Fibroblast of skin of right biceps (primary cell): ENCODE data around the gene ARHGEF40.
A peak's percentile ranks its signal among the peaks of the same experiment; 100 is the strongest.
"Not testable (repeated sequence)": the region's sequence is repeated elsewhere in the genome, so short reads cannot be mapped to it uniquely, and the experiment has no call there.

Experiments
- DNase-seq: peaks from one replicate; pipeline ENCODE4 v3.0.0-alpha.2; 2013

ARHGEF40 gene

GRCh38 chr14:21040370-21040925 lies 29.7 kb upstream of the ARHGEF40 start:
- DNase-seq, result no peak

DNA sequence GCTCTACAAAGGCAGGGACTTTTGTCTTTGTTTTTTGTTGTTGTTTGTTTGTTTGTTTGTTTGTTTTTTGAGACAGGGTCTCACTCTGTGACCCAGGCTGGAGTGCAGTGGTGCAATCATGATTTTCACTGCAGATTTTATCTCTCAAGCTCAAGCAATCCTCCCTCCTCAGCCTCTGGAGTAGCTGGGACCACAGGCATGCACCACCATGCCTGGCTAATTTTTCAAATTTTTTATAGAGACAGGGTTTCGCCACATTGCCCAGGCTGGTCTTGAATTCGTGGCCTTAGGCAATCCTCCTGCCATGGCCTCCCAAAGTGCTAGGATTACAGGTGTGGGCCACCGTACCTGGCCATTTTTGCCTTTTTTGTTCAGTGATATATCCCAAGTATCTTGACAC lies 29.2 kb upstream of the ARHGEF40 start:
- DNase-seq, result not testable (repeated sequence)

GRCh38 chr14:21041676-21042433 lies 28.2 kb upstream of the ARHGEF40 start, which contains the start of gene RNASE7:
RNASE7 (plus strand) TSS chr14:21042362; CDS start chr14:21042993, 631 bp downstream.
- DNase-seq, result peak; percentile 33

- no peak for DNase-seq
These were observed 27.2 kb upstream of the ARHGEF40 start for GRCh38 chr14:21042918-21043317.

DNA sequence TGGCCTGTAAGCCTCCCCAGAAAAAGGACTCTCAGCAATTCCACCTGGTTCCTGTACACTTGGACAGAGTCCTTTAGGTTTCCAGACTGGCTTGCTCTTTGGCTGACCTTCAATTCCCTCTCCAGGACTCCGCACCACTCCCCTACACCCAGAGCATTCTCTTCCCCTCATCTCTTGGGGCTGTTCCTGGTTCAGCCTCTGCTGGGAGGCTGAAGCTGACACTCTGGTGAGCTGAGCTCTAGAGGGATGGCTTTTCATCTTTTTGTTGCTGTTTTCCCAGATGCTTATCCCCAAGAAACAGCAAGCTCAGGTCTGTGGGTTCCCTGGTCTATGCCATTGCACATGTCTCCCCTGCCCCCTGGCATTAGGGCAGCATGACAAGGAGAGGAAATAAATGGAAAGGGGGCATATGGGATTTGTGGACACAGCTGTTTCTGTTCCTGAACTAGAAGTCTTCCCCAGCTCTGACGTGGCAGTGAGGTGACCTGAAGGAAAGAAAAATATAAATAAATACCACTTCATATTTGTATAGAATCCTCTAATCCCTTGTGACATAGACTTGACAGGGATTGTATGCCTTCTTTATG lies 26.6 kb upstream of the ARHGEF40 start:
- no peak for DNase-seq

- no peak for DNase-seq
These were observed 26.0 kb upstream of the ARHGEF40 start for GRCh38 chr14:21043974-21044618.

GRCh38 chr14:21047378-21047781 lies 22.7 kb upstream of the ARHGEF40 start:
- peak; percentile 54 for DNase-seq

- DNase-seq, result no peak
These were observed 21.5 kb upstream of the ARHGEF40 start for GRCh38 chr14:21048638-21049037.

- peak; percentile 58 for DNase-seq
These were observed 20.8 kb upstream of the ARHGEF40 start for GRCh38 chr14:21049271-21049673.

GRCh38 chr14:21050597-21050996 lies 19.5 kb upstream of the ARHGEF40 start:
- DNase-seq, result no peak

DNA sequence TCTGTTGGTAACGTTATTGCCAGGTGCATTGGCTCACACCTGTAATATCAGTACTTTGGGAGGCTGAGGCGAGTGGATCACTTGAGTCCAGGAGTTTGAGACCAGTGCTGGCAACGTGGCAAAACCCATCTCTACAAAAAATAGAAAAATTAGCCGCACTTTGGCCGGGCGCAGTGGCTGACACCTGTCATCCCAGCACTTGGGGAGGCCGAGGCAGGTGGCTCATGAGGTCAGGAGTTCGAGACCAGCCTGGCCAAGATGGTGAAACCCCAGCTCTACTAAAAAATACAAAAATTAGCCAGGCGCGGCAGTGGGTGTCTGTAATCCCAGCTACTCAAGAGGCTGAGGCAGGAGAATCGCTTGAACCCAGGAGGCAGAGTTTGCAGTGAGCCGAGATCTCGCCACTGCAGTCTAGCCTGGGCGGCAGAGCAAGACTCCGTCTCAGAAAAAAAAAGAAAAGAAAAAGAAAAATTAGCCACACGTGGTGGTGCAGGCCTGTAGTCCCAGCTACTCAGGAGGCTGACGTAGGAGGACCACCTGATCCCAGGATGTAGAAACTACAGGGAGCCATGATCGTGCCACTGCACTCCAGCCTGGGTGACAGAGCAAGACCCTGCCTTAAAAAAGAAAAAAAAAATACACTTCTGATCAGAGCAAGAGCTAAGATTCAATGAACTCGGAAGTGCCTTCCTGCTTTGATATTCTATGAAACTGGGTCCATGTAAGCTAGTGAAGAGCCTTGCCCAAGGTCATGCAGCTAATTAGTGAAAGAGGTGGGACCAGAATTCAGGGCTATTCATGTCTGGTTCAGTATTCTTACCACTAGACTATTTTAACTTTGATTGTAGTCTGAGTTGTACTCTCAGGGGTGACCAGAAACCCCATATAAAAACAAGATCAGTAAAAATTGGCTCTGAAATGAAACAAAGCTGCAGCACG lies 16.7 kb upstream of the ARHGEF40 start:
- DNase-seq, result no peak

DNA sequence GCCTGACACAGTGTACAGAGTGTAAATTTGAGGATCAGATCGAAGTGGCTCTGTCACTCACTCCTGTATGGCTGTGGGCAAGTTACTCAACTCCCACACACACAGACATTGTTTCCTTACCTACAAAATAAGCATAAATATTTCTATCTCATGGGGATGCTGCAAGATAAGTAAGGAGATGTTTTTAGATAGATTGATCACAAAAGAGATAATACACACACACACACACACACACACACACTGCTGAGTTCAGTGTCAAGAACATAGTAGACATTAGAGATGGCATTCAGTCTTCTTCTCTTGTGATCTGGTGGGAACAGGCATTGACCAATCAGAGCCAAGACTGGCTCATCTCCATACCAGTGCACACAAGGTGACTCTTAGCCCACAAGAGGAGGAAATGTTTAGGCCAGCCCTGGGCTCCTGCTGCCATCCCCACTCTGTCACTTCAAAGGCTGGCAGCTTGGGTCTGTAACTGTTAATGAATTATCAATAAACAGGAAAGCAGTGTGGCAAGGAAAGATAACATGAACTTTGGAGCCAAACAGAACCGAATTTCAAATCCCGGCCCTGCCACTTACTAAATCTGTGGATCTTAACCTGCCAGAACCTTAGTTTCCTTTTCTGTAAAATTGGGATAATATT lies 15.9 kb upstream of the ARHGEF40 start:
- no peak for DNase-seq

DNA sequence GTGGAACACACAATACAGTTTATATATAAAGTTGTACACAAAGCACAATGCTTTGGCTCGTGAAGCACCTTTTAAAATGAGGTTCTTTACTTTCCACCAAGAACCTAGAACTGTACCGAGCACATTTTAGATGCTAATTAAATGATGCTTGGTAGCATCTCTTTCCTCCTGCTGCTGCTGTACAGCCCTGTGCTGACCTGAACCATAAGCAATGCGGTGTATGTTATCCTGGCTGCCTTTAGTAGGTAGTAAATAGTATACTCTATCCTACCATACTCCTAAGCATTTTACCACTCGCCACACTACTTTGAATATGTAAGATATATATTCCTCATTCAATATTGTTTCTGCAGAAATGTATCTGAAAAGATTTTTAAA lies 15.3 kb upstream of the ARHGEF40 start:
- no peak for DNase-seq

GRCh38 chr14:21055432-21056117 lies 14.5 kb upstream of the ARHGEF40 start:
- DNase-seq, result no peak

DNA sequence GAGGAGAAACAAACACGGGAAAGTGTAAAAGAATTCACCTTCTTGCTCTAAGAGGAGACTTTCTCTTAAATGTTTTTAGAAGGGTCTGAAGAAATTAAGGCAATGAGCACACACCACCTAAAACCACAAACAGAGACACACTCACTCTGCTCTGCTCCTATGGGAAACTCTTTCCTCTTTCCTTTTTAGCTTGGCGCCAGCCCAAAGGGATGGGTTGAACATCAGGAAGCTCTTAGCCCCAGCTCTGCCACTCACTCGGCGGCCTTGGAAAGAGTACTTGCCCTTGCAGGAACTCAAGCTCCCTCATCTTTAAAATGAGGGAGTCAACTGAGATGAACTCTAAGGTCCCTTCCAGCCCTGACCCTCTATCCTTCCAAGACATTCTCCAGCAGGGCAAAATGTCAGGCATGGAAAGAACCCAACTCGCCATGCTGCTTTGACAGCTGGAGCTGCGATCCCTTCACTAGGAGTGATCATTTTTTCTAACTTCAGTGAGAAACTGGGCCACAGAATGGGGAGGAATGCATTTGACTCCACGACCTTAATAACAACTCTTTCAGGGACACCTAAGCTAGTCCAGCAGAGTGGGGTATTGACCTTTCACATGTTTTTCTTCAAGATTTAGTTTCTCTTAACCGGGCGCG lies 13.5 kb upstream of the ARHGEF40 start:
- DNase-seq, result peak; percentile 75

- peak; percentile 19 for DNase-seq
These were observed 12.1 kb upstream of the ARHGEF40 start, which contains the start of gene RNASE8 for GRCh38 chr14:21057803-21058675. RNASE8 (plus strand) TSS chr14:21057822; CDS start chr14:21057893, 71 bp downstream.

- DNase-seq, result no peak
These were observed 11.2 kb upstream of the ARHGEF40 start for GRCh38 chr14:21058903-21059302.

DNA sequence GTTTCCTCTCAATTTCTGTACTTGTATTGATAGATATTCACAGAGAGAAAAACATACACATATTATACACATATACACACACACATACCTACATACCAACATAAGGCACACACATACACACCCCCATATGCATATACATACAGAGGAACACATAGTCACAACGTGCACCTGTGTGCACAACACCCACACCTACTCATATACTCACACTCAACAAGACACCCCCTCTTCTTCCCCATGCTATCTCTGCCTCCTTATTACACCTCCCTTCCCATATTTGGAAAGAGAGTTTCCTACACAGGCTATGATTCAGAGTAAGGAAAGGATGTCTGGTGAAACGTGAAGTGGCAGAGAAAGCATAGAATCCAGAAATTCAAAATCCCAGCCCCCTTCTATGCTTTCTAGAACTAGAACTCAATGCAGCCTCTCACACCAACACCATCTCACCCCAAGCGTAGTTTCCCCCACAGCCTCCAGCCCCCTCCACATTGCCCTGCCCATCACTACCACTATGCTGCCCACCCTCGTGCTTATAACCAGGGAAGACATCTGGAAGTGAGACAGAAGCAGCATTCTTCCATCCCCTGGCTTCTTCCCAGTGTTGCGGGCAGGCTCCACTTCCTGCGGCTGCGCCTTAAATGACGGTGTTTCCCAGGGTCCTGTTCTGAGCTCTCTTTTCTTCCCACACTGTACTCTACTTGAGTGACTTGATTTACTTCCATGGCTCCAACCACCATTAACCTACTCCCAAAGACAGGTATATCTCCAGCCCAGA lies 10.1 kb upstream of the ARHGEF40 start:
- DNase-seq, result peak; percentile 41
